ENCODE measurements around the gene HOXD8.

HOXD8 gene

GRCh38 chr2:176174824-176175708, 45.6 kb downstream of the HOXD8 start:
- no peak for DNase-seq

GRCh38 chr2:176175709-176176607, 46.5 kb downstream of the HOXD8 start:
- no peak for DNase-seq

DNA sequence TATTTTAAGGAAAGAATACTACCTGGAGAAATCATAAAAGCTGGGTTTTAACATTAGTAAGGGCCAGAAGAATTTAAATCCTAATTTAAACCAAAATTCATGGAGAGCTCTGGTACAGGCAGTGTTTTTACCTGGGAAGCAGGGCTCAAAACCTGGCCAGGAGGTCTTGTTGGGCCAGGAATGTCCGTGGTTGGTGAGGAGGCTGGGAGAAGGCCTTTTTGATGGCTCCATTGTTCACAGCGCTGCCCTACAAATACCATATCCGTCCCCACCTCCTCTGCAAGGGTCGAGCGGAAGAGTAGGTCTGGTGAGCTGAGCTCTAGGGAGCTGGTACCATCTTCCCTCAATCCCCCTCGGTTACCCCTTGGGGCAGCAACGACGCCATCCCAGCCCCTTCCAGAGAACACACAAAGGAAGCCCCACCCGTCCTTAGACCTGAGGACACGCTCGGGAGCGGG, 48.1 kb downstream of the HOXD8 start:
- no peak for DNase-seq

GRCh38 chr2:176178038-176178756, 48.7 kb downstream of the HOXD8 start:
- DNase-seq, result no peak

DNA sequence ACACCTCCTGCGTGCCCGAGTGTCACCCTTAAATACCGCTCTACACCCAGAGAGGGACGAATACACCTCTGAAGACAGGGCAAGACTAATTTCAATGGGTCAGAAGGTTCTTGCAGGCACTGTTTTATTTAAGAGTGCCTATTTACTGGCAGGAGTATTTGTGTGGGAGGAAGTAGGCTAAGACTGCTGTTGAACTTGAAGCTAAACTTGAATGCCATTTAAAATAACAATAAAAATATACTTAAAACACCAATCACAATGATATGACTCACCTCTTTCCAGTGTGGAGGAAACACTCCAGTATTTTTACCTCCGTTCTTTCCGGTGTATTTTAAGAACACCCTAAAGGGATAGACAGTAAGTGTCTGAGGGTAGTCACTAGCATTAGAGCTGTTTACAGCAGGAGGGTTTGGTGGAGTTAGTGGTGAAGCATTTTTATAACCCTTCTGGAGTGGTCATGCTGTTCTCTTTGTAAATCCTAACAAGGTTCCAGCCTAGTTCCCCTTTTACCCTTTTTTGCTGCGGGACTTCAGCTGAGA, 49.3 kb downstream of the HOXD8 start:
- DNase-seq, result no peak

DNA sequence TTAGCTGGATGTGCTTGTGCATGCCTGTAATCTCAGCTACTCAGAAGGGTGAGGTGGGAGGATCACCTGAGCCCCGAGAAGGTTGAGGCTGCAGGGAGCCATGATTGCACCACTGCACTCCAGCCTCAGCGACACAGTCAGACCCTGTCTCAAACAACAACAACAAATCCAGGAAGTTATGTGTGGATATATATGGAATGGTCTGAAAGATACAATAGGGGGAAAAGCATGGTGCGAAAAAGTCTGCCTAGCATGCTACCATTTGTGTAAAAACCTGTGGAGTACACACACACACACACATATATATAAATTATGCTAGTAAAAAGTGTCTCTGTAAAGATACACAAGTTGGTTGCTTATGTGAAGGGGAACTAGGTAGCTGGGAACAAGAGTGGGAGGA, 52.0 kb downstream of the HOXD8 start:
- DNase-seq, result no peak
